T-helper 2 cell (primary cell): Measurements from ENCODE around the gene FOXE3.
A peak's percentile ranks its signal among the peaks of the same experiment; 100 is the strongest.

ENCODE experiments used
- DNase-seq, 5 experiments: peaks; one replicate each; pipeline versions ENCODE4 v3.0.0 to v3.0.0-alpha.2; 2012 to 2022

Gene FOXE3

DNA sequence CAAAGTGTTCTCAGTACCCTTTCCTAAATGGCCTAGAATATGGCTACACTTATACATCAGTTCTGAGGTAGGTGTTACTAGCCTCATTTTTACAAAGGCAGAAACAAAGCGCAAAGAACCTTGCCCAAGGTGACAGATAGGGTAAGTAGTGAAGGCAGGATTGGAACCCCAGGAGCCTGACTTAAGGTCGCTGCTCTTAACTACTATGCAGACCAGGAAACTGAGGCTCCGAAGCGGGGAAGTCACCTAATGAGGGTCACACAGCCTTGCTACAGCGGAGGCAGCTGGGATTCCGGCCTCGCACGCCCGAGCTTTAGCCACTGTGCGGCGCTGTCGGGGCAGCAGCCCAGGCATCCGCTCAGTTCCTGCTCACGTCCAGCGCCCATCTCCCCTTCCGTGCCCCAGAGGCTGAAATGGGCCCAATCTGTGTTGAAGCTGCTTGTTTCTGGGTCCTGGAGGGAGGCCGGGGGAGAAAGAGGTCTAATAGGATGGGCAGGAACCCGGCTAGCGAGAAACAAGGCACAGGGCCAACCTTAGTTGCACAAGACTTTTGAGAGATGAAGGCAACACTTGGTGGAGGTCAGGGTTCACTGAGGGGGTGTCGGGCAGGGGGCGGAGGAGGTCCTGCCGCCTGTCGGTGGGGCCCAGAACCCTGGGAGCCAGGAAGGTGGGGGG is 20.4 kb downstream of the FOXE3 start:
- peak; percentile 50 to 81 (median 64) for DNase-seq

DNA sequence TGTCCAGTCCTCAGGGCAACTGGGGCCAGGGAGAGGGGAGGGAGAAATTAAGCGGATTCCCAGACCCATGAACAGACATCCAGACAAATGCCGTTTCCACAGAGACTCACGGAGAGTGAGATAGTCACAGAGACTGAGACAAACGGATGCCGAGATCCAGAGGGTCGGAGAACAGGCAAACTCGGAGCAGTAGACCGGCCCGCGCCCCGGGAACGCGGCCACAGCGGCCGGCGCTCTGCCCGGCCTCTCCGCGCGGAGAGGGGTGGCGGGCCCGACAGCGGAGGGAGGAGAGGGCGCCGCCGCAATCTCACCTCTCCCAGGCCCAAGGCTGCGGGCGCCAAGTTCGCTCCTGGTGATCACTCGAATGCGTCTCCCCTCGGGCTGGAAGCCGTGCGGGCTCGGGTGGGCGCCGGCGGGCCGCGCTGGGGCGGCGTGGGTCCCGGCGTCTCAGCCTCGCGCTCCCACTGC is 20.9 kb downstream of the FOXE3 start:
- peak in 1 of 5 experiments; percentile 15 for DNase-seq

DNA sequence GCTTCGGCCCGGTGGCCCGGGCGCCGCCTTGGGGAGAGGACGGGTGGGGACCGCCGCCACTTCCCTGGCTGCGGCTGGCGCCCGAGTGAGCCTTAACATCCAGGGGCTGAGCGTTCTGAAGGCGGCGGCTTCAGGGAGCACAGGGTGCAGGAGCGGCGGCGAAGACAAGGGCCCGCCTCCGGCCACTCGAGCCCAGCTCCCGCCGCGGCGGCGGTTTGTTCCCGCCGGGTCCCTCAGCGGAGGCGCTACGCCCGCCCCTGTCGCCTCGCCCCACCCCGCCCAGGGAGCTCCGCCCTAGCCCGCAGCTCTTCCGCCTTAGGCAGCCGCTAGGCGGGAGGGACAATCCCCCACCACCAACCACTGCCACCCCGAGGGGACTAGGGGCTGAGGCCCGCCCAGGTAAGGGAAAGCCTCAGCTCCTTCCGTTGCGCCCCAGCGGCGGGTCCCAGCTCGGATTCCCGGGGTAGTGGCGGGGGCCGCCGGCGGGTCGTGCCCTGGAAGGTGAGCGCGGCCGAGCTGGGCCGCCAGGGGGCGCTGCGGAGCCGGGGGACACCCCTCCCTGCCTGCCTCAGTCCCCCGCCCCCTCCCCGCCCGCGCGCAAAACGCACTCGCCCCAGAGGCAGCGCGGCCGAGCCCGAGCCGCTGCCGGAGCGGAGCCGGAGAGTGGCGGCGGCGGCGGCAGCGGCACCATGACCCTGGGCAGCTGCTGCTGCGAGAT is 21.5 kb downstream of the FOXE3 start, which contains the start of gene FOXD2:
Gene FOXD2, plus strand, starts transcription at position 598 of the 718 bp plus-strand sequence. Its CDS starts 92 bp downstream, at position 690.
- peak; percentile 87 to 95 (median 90) for DNase-seq

DNA sequence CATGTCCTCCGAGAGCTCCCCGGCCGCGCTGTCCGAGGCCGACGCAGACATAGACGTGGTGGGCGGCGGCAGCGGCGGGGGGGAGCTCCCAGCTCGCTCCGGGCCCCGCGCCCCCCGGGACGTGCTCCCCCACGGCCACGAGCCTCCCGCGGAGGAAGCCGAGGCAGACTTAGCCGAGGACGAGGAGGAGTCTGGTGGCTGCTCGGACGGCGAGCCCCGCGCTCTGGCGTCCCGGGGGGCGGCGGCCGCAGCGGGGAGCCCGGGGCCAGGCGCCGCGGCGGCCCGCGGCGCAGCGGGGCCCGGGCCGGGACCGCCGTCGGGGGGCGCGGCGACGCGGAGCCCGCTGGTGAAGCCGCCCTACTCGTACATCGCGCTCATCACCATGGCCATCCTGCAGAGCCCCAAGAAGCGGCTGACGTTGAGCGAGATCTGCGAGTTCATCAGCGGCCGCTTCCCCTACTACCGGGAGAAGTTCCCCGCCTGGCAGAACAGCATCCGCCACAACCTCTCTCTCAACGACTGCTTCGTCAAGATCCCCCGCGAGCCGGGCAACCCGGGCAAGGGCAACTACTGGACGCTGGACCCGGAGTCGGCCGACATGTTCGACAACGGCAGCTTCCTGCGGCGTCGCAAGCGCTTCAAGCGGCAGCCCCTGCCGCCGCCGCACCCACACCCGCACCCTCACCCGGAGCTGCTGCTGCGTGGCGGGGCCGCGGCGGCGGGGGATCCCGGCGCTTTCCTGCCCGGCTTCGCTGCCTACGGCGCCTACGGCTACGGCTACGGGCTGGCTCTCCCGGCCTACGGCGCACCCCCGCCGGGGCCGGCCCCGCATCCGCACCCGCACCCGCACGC is 22.3 kb downstream of the FOXE3 start:
- DNase-seq: peak in 4 of 5 experiments; percentile 17 to 62 (median 29)

DNA sequence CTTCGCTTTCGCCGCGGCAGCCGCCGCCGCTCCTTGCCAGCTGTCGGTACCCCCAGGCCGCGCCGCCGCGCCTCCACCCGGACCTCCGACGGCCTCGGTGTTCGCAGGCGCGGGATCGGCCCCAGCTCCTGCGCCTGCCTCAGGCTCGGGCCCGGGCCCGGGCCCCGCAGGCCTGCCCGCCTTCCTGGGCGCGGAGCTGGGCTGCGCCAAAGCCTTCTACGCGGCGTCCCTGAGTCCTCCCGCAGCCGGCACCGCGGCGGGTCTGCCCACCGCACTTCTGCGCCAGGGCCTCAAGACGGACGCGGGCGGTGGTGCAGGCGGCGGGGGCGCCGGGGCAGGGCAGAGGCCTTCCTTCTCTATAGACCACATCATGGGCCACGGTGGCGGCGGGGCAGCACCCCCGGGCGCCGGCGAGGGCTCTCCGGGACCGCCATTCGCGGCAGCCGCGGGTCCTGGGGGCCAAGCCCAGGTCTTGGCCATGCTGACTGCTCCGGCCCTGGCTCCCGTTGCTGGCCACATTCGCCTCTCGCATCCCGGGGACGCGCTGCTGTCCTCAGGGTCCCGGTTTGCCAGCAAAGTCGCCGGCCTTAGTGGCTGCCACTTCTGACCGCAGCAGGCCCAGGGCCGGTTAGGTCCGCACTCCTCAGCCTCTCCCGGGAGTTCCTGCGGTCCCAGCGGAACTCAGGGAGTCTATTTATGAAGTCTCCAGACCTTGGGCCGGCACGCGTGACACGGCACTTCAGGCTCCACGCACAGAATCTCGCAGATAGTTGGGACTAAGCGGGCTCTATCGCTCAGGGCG is 23.1 kb downstream of the FOXE3 start:
- DNase-seq: no peak

DNA sequence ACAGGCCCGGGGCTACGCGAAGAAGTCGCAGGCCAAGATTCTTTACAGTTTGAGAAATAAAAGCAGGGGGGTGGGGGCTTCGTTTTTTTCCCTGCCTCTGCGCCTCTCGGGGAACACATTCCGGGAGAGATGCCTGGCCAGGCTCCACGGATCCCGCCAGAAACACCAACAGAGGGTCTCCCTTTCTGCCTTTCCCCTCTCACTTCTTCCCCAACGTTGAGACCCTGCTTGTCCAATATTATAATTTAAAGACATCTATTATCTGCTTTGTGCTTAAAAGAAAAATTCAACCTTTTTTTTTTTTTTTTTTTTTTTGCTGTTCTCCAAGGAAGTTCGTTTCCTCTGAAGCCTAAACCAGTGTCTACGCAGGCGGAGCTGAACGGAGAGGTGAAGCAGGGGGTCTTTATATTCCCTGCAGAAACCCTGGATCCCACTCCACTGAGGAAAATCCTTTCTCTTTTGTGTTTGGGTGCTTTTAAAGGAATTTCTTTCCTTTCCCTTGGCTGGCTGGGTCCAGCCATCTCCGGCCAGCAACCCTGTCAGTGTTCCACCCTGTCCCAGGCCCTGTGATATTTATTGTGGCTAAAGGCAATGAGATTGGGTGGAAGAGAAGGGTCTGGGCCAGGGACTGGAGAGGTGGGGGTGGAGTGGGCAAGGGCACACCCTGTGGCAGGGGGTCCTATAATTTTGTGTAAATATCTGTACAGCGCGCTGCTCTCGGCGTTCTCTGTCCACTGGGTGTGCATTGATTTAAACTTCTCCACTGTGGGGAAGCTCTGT is 23.9 kb downstream of the FOXE3 start:
- DNase-seq: no peak

DNA sequence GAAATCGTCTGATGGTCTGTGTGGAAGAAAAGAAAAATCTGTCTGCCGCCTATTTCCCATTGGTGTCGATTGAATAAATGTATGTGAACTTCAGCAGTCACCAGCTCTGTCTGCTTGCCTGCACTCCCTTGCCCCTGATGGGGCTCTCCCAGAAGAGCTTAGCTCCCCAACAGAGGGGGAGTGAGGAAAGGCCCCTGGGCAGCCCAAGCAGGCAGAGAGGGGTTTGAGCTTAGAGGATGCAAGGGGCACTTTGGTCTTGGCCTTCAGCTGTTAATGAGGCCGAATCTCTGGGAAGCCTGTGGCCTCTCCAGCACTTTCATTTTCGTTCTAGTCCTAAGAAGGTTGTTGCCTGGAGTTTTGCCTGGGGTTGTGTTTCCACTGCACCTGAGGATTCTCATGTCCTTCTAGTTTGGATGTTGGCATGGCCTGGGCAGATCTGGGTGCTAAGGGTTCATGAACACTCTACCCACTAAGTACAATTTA is 24.6 kb downstream of the FOXE3 start:
- DNase-seq: no peak

DNA sequence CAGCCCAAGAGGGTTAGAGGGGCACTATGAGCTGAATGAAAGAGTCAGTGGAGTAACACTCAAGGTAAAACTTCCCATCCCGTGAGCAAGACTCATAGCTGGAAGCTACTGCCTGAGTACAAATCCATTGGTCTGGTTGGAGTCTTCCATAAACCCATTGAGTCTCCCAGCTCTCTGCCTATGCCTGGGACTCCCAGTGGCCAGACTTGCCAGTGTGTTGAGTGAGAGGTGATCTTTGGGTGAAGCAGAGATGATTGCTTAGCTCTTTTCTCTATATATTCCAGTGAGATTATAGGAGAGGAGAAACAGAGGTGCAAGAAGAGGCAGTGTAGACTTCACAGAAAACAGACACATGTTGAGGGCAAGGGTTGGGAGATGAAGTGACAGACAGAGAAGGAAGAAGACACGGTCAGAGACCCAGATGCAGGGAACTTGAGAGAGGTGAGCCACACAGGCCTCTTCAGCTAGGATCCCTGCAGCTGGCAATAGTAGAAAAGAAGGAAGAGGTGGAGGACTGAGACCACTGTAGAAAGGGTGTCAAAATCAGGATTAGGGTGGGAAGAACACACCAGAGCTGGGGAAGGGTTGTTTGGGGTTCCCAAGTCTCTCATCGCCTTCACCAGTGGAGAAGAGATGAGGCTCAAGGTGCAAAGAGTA is 25.5 kb downstream of the FOXE3 start:
- no peak for DNase-seq

DNA sequence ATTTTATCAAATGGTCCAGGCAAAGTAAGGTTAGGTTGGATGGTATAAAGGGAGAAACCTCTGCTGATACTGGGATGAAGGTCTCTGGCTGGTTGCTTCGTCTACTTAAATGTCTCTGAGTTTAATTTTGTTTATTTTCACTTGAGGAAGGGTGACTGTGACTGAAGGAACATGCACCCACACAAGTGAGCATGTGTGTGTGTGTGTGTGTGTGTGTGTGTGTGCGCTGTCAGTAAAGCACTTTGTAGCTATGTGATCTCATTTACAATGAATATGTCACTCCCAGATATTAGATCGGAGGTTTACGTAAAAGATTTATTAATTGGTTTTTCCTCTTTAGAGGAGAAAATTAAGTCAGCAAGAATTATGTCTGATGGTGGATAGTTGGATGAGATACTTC is 26.1 kb downstream of the FOXE3 start:
- no peak for DNase-seq

DNA sequence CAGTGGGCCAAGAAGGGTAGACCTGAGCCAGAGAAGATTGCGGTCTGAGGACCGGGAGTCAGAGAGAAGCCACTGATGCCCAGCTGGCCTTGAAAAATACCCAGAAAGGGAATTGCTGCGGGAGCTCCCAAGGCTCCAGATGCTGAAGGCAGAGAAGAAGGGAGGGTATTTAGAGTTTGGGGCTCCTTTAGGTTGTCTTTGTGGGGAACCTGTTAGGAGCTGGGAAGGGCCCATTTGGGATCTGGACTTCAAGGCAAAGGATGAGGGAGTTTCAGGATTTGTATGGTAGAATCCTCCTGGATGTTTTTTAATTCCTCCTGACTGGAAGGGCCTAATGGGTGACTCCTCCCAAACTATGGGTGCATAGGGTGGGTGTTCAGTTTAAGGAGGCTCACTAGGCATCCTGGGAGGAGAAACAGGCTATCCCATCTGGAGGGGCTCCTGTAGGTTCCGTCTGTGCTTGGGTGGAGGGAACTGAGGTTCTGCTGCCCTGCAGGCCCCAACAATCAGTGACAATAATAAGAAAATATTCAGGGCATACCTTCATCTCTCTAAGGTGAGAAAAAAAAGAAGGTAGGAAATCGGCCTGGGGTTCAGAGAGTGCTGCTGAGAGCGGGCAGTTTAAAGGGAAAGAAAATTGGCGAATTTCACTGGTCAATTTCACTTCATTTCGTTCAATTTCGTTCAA is 26.9 kb downstream of the FOXE3 start:
- DNase-seq: no peak

DNA sequence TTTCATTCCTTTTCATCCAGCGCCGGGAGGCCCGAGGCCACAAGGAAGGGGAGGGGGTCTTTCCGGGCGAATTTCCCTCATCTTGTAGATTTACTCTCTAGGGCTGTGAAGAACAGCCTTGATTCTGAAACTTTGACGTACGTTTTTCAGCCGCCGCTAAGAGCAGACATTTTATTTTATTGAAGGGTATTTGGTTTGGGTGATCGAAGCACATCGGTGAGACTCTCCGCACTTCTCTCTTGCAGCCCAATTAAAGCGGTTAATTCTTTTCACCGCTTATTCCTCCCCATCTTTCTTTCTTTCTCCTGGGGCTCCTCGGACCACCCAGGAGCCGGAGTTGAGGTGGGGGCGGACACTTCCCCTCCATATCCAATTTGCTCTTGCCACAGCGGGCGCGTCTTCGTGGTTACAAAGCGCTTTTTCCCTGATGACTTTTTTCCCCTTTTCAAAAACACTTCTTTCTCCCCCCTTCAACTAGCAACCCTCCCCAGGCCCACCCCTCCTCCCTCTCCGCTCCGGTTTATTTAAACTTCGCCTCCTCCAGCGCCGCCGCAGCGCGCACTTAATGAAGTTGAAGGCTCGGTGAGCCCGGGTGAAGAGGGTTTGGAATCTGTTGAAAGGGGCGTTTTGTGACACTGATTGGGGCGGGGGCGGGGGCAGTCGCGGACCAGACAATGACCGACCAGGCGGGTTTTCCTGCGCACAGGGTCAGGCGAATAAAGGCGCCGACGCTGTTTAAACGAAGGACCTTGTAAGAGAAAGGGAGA is 27.6 kb downstream of the FOXE3 start:
- no peak for DNase-seq

DNA sequence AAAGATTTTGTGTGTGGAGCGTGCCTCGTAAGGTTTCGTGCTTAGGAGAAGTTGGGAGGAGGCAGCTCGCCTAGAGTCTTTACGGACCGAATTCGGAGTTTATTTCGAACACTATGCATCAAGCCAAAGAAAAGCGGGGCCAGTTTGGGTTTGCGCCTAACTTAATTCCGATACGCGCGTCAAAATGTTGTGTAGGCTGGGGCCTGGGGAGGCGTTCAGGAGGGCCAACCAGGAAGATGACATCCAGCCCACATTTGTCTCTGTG is 28.1 kb downstream of the FOXE3 start:
- no peak for DNase-seq

DNA sequence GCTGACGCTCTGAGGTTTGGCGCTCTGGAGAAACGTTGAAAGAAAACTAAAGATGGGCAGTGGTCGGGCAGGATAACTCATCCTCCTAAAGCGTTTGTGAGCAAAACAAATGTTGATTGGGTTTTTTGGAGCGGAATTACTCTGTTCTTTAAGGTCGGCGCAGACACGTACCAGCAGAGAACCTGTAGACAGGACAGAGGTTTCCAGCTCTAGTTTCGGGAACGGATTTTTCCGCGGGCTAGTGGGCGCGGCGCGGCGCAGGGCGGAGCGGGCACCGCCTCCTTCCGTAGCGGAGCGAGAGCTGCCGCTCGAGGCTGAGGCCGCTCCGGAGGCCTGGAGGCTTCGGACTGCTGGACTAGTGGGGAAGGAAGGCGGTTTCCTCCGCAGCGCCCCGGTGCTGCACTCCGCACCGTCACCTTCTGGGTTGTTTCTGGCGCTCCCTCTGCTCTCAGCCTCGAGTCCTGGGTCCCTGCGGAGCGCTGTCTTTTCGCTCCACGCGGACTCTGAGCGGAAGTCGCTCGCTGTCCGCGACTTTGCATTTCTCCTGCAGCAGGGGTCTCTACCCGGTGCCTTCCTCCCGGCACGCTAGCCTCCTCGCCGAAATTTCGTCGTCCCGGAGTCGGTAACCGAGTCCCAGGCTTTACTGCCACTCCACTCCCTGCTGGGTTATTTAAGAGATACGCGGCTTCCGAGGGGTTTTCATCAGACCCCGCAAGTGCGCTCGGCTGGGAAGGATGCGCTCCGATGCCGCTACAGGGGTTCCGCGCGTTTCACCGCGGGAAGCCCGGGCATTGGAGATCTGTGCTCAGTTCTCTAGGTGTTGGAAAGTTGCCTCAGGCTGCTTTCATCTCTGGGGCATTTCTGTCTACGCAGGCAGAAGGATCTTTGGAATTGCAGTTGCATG is 28.7 kb downstream of the FOXE3 start:
- DNase-seq: peak in 2 of 5 experiments; percentile 14 to 27

DNA sequence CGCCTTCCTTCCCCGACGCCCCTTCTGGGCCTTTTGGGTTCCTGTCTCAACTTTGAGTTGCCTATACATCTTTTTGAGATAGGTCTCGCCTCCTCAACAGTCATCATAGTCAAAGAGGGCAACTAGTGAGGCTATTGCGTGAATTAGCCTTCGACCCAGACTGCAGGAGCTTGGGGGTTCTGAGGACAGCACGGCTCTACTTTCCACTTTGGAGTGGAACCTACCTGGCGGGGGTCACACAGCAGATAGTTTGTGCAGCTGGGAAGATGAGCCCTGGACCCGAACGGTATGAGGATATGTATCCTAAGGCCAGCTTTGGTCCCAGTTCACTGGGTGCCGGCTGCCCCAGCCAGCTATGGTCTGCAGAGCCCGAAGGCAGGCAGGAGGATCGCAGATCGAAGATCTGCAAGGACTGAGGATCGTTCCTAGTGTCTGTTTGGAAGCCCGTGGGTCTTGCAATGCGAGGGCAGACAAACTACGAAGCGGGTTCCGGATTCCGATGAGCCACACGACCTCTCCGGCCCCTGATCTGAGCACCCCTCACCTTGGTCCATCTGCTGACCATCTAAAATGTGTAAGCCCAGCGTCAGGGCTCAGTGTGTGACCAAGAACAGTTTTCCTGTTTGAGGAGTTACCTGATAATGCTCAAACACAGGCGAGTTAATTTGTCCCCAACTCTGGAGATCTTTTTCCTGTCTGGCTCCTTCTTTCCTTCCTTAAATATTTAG is 29.9 kb downstream of the FOXE3 start:
- DNase-seq: no peak

DNA sequence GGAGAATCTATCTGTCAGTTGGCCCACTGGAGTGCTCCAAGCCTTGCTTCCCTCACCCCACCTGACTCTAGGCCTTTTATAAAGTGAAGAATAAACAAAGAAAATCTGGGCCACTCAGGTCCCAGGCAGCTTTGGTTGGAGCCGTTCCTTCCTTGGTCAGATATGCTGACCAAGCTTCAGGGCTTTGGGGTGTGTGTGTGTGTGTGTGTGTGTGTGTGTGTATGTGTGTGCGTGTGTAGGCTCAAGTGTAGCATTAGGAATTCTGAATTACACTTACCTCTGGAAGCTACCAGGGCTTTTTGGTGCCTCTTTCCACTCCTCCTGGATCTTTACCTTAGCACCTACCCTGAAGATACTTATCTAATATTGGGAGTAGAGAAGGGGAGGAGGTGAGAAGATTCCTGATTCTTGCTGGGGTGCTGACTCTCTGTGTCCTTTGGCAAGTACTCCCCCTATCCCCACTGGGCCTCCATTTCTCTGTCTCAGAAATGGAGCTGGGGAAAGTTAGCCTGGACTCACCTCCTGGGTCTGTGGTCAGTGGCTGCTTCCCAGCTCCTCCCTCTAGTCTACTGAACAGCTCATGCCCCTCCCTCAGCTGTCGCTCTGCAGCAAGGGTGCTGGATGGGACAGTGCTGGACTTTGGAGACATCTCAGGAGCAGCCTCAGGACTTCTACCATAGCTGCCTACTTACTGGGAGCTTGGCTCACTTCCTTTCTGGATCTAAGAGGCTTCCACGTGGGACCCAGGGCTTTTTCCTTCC is 32.6 kb downstream of the FOXE3 start:
- DNase-seq: no peak

DNA sequence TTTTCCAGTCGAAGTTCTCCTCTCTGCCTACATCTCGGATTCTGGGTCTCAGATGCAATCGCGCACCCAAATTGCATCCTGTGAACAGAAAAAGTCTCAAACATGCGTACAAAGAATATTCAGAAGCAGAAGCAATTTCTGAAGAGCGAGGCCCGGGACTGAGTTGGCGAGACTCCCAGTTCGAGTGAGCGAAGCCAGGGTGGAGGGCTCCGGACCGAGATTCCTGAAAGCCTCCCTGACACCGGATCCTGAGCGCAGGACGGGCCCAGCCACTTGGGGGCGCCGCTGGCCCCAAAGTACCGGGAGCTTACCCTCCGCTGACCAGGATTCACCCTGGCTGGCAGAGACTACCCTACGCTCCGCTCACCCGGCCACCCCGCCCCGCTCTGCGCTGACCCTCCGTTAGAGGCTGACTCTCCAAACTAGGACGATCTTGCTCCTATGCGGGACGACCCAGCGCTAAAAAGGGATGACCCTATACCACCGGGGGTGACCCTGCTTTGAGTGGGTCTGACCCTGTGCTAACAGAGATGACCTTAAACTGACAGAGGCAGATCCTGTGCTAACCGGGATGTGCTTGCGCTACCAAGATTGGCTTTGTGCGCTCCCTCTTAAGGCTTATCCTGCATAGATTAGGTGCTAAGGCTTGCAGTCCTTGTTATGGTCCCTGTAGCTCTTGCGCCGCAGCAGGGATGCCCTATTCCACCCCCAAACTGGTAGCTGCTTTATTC is 33.9 kb downstream of the FOXE3 start:
- no peak for DNase-seq
